ENCODE data around the gene CARF. TPM values are rescaled to one million over a fixed set of nuclear protein-coding genes. Genes with fewer than 3 reads are reported as not detected.
"Not testable (repeated sequence)": the region's sequence is repeated elsewhere in the genome, so short reads cannot be mapped to it uniquely, and the experiment has no call there.

The CARF gene
- total RNA-seq, 1 experiment from 2014 or later, result 5.8 TPM

DNA sequence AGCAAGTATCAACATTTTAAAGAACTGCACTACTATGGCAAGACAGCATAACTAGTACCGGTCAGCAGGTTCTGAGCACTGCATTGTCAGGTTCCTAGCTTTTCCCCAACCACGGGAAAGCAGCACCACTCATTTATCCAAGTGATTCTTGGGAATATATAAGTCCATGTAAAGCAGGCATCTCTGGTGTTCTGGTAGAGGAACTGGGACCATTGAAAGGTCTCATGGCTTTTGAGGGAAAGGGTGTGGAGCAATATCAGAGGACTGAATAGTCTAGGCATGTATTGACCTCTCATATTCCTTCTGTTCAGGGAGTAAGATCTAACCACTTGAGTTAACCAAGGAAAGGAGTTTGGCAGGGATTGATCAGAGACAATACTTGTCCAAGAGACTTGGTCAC is 34.4 kb upstream of the CARF start:
- Mint-ChIP-seq H3K27me3 (ENCODE audit: unreplicated experiment) (no peaks in the 10 kb centered on the region), H3K4me3 (ENCODE audit: low read depth, unreplicated experiment) (no peak overlapping the region)

GRCh38 chr2:202881570-202881969 is 30.5 kb upstream of the CARF start:
- H3K27me3 Mint-ChIP-seq (ENCODE audit: unreplicated experiment), result no peaks in the 10 kb centered on the region
- DNase-seq, result no peak
- intact Hi-C loops (cut with micrococcal nuclease; ENCODE audit: unreplicated experiment), result no loop called here
- CTCF ChIA-PET, result no interaction called here
- H3K4me3 Mint-ChIP-seq (ENCODE audit: low read depth, unreplicated experiment), result no peak overlapping the region
- no peaks in the 10 kb centered on the region for H3K9me3 Mint-ChIP-seq (ENCODE audit: low read depth, unreplicated experiment)
- peaks cover 22% of the 10 kb centered on the region for H3K36me3 Mint-ChIP-seq (ENCODE audit: insufficient read depth, unreplicated experiment)
- TF ChIP-seq CTCF (IDR thresholded peaks at IDR 0.05; ENCODE audit: unreplicated experiment), result no peak
- H3K27ac Mint-ChIP-seq (ENCODE audit: unreplicated experiment), result no peak overlapping the region
- no TSS peak for BruUV-seq (replicated peaks)
- no peaks in the 10 kb centered on the region for H3K4me1 Mint-ChIP-seq (ENCODE audit: low read depth, unreplicated experiment)

More for the DNA sequence above, 34.4 kb upstream of the CARF start:
- CTCF ChIA-PET, result no interaction called here
- H3K36me3 Mint-ChIP-seq (ENCODE audit: insufficient read depth, unreplicated experiment), result peaks cover 9% of the 10 kb centered on the region
- no peaks in the 10 kb centered on the region for H3K9me3 Mint-ChIP-seq (ENCODE audit: low read depth, unreplicated experiment)
- H3K4me1 Mint-ChIP-seq (ENCODE audit: low read depth, unreplicated experiment), result no peaks in the 10 kb centered on the region
- DNase-seq, result no peak
- TF ChIP-seq CTCF (IDR thresholded peaks at IDR 0.05; ENCODE audit: unreplicated experiment), result no peak
- no TSS peak for BruUV-seq (replicated peaks)
- H3K27ac Mint-ChIP-seq (ENCODE audit: unreplicated experiment), result no peak overlapping the region
- intact Hi-C loops (cut with micrococcal nuclease; ENCODE audit: unreplicated experiment), result no loop called here

DNA sequence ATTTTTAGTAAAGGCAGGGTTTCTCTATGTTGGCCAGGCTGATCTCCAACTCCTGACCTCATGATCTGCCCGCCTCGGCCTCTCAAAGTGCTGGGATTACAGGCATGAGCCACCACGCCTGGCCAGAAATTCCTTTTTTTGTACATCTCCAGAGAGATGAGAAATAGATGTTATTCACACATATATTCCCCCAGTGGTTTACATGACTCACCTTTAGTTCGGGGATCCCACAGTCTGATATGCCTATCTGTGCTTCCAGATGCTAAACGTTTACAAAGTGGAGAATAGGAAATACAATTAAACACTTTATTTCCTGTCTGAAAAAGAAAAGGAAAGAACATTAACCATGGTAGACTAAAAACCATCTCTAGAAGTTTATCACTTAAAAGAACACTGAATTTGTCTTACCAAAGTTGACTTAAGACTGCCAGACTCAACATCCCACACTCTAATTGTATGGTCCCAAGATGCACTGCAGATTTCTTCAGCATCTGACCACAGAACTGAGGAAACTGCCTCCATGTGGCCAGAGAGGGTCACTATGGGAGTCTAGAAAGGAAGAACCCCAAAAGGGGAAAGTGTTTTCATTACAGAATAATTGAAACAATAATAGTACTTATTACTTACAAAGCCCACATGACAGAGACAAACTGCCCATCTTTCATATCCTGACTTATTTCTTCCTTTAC is 27.9 kb upstream of the CARF start:
- Mint-ChIP-seq H3K36me3 (ENCODE audit: insufficient read depth, unreplicated experiment) (peaks cover 34% of the 10 kb centered on the region), H3K27me3 (ENCODE audit: unreplicated experiment) (no peaks in the 10 kb centered on the region), H3K9me3 (ENCODE audit: low read depth, unreplicated experiment) (no peaks in the 10 kb centered on the region), H3K27ac (ENCODE audit: unreplicated experiment) (no peak overlapping the region), H3K4me3 (ENCODE audit: low read depth, unreplicated experiment) (no peak overlapping the region), H3K4me1 (ENCODE audit: low read depth, unreplicated experiment) (no peaks in the 10 kb centered on the region)
- TF ChIP-seq CTCF (IDR thresholded peaks at IDR 0.05; ENCODE audit: unreplicated experiment), result no peak
- DNase-seq, result no peak
- no TSS peak for BruUV-seq (replicated peaks)
- CTCF ChIA-PET, result no interaction called here
- intact Hi-C loops (cut with micrococcal nuclease; ENCODE audit: unreplicated experiment), result no loop called here

- no peaks in the 10 kb centered on the region for H3K4me1 Mint-ChIP-seq (ENCODE audit: low read depth, unreplicated experiment)
- no peak for TF ChIP-seq CTCF (IDR thresholded peaks at IDR 0.05; ENCODE audit: unreplicated experiment)
- intact Hi-C loops (cut with micrococcal nuclease; ENCODE audit: unreplicated experiment), result no loop called here
- no peak overlapping the region for H3K27ac Mint-ChIP-seq (ENCODE audit: unreplicated experiment)
- H3K27me3 Mint-ChIP-seq (ENCODE audit: unreplicated experiment), result no peaks in the 10 kb centered on the region
- H3K9me3 Mint-ChIP-seq (ENCODE audit: low read depth, unreplicated experiment), result no peaks in the 10 kb centered on the region
- no peak overlapping the region for H3K4me3 Mint-ChIP-seq (ENCODE audit: low read depth, unreplicated experiment)
- BruUV-seq (replicated peaks), result no TSS peak
- H3K36me3 Mint-ChIP-seq (ENCODE audit: insufficient read depth, unreplicated experiment), result peaks cover 39% of the 10 kb centered on the region
- CTCF ChIA-PET, result no interaction called here
- DNase-seq, result no peak
Observed at GRCh38 chr2:202885190-202885589, 26.9 kb upstream of the CARF start.

DNA sequence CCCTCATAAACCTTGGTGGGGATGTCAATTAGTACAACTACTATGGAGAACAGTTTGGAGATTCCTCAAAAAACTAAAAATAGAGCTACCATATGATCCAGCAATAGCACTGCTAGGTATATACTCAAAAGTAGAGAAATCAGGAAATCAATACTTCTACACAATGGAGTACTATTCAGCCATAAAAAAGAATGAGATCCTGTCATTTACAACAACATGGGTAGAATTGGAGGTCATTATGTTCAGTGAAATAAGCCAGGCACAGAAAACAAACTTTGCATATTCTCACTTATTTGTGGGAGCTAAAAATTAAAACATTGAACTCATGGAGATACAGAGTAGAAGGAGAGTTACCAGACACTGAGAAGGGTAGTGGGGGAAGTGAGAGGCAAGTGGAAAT is 6.6 kb upstream of the CARF start:
- intact Hi-C loops (cut with micrococcal nuclease; ENCODE audit: unreplicated experiment); H3K27me3 Mint-ChIP-seq (ENCODE audit: unreplicated experiment); BruUV-seq (replicated peaks); DNase-seq; H3K4me3 Mint-ChIP-seq (ENCODE audit: low read depth, unreplicated experiment); CTCF ChIA-PET; H3K27ac Mint-ChIP-seq (ENCODE audit: unreplicated experiment); H3K9me3 Mint-ChIP-seq (ENCODE audit: low read depth, unreplicated experiment): not testable (repeated sequence)
- peaks cover 18% of the 10 kb centered on the region for H3K36me3 Mint-ChIP-seq (ENCODE audit: insufficient read depth, unreplicated experiment)
- H3K4me1 Mint-ChIP-seq (ENCODE audit: low read depth, unreplicated experiment), result peaks cover 20% of the 10 kb centered on the region
